HG03571 (cell line): ENCODE results near the gene NSD2.
"Not testable (repeated sequence)": the region's sequence is repeated elsewhere in the genome, so short reads cannot be mapped to it uniquely, and the experiment has no call there.

Source experiments
- ATAC-seq: cut with Tn5 transposase; IDR thresholded peaks from one replicate; pipeline ENCODE4 v1.9.1; 2021; ENCODE audit not compliant: unreplicated experiment

Gene NSD2

GRCh38 chr4:1896658-1896991, 25.4 kb downstream of the NSD2 start:
- no peak for ATAC-seq

- ATAC-seq: no peak
Measured at GRCh38 chr4:1898007-1898406, 26.8 kb downstream of the NSD2 start.

GRCh38 chr4:1898681-1899080, 27.5 kb downstream of the NSD2 start:
- no peak for ATAC-seq

GRCh38 chr4:1899149-1900086, 28.2 kb downstream of the NSD2 start:
- ATAC-seq: peak; percentile 80

- ATAC-seq: no peak
Measured at GRCh38 chr4:1900087-1900433, 28.9 kb downstream of the NSD2 start.

- no peak for ATAC-seq
Measured at GRCh38 chr4:1900624-1901023, 29.4 kb downstream of the NSD2 start.

- ATAC-seq: no peak
Measured at GRCh38 chr4:1901127-1901526, 29.9 kb downstream of the NSD2 start.

- ATAC-seq: no peak
Measured at GRCh38 chr4:1902243-1902642, 31.1 kb downstream of the NSD2 start.

- ATAC-seq: no peak
Measured at GRCh38 chr4:1903035-1903434, 31.8 kb downstream of the NSD2 start.

- no peak for ATAC-seq
Measured at GRCh38 chr4:1904042-1904441, 32.8 kb downstream of the NSD2 start.

GRCh38 chr4:1907848-1908525, 36.8 kb downstream of the NSD2 start:
- no peak for ATAC-seq

- ATAC-seq: not testable (repeated sequence)
Measured at GRCh38 chr4:1909696-1910095, 38.5 kb downstream of the NSD2 start.

- no peak for ATAC-seq
Measured at GRCh38 chr4:1910643-1911042, 39.5 kb downstream of the NSD2 start.

- ATAC-seq: not testable (repeated sequence)
Measured at GRCh38 chr4:1911316-1911715, 40.1 kb downstream of the NSD2 start.

GRCh38 chr4:1922821-1923220, 51.6 kb downstream of the NSD2 start:
- no peak for ATAC-seq

GRCh38 chr4:1927675-1928074, 56.5 kb downstream of the NSD2 start:
- ATAC-seq: no peak

GRCh38 chr4:1928356-1929239, 57.4 kb downstream of the NSD2 start:
- ATAC-seq: no peak

- no peak for ATAC-seq
Measured at GRCh38 chr4:1932736-1933135, 61.5 kb downstream of the NSD2 start.

- ATAC-seq: no peak
Measured at GRCh38 chr4:1933700-1934099, 62.5 kb downstream of the NSD2 start.

GRCh38 chr4:1937550-1937949, 66.4 kb downstream of the NSD2 start:
- ATAC-seq: no peak

GRCh38 chr4:1938027-1938426, 66.8 kb downstream of the NSD2 start:
- ATAC-seq: no peak
